SK-N-SH (cell line): ENCODE results near the gene ADCY5. TPM values are rescaled to one million over a fixed set of nuclear protein-coding genes. Genes with fewer than 3 reads are reported as not detected.

Source experiments
- CTCF ChIA-PET: fragments of 300-600, 350-600 bp; formaldehyde crosslinking; extraction: SDS; loops from one replicate; lab custom pipeline; 2021; lab: Yijun Ruan, JAX
- POLR2A ChIA-PET: fragments of 350-600 bp; sonication (Branson Sonifier 250); formaldehyde crosslinking; extraction: SDS; loops from one replicate; lab custom pipeline; 2020; ENCODE audit warnings: antibody characterized with exemption, inconsistent platforms; lab: Yijun Ruan, JAX
- DNase-seq: peaks from one replicate; pipeline ENCODE4 v3.0.0; 2012
- H2AFZ ChIP-seq: fragments of 200-600 bp; sonication (generic); 2 replicates; pipeline ENCODE4 v1.8.1; 2016; ENCODE audit warnings: antibody characterized with exemption, mild to moderate bottlenecking, low read depth
- H3F3A ChIP-seq: fragments of 200-600 bp; sonication (generic); replicated peaks from 2 replicates; pipeline ENCODE3; 2016; ENCODE audit warnings: antibody characterized with exemption, mild to moderate bottlenecking; ENCODE audit not compliant: insufficient read depth
- H3K27ac ChIP-seq, 2 experiments: fragments of 200-500 bp in 1 of 2; fragments of 200-600 bp in 1 of 2; sonication (Bioruptor generic) in 1 of 2; sonication (generic), shearing (Covaris generic) in 1 of 2; 2 replicates each; pipeline versions ENCODE4 v1.5.1 to v1.6.1; 2014 to 2016; ENCODE audit warnings: low read depth in 2 of 2, inconsistent platforms in 1 of 2, low read length in 1 of 2, mild to moderate bottlenecking in 1 of 2, mixed read lengths in 1 of 2
- H3K27me3 ChIP-seq: fragments of 200-600 bp; sonication (generic), shearing (Covaris generic); 2 replicates; pipeline ENCODE4 v1.6.1; 2016; ENCODE audit warnings: mixed run types; ENCODE audit not compliant: insufficient read depth
- H3K36me3 ChIP-seq, 2 experiments: fragments of 200-500 bp in 1 of 2; fragments of 200-600 bp in 1 of 2; sonication (Bioruptor generic) in 1 of 2; sonication (generic) in 1 of 2; replicated peaks in 1 of 2; 2 replicates each; pipeline versions ENCODE3 to v1.5.1; 2014 to 2016; ENCODE audit warnings: low read length in 1 of 2, mild to moderate bottlenecking in 1 of 2; ENCODE audit not compliant: insufficient read depth in 2 of 2, control insufficient read depth in 1 of 2
- H3K4me1 ChIP-seq, 2 experiments: fragments of 200-500 bp in 1 of 2; fragments of 200-600 bp in 1 of 2; sonication (Bioruptor generic) in 1 of 2; sonication (generic), shearing (Covaris generic) in 1 of 2; 2 replicates each; pipeline versions ENCODE4 v1.5.1 to v1.6.1; 2014 to 2016; ENCODE audit warnings: low read depth in 1 of 2, low read length in 1 of 2, mixed run types in 1 of 2; ENCODE audit not compliant: insufficient read depth in 2 of 2, control insufficient read depth in 1 of 2
- H3K4me2 ChIP-seq: fragments of 200-600 bp; sonication (generic), shearing (Covaris generic); 2 replicates; pipeline ENCODE4 v1.6.1; 2017; ENCODE audit warnings: mixed run types
- H3K4me3 ChIP-seq, 2 experiments: fragments of 200-500 bp in 1 of 2; fragments of 200-600 bp in 1 of 2; sonication (Bioruptor generic) in 1 of 2; sonication (generic), shearing (Covaris generic) in 1 of 2; 2 replicates each; pipeline versions ENCODE4 v1.5.1 to v1.8.1; 2014 to 2016; ENCODE audit warnings: low read depth in 2 of 2, inconsistent platforms in 1 of 2, low read length in 1 of 2, mild to moderate bottlenecking in 1 of 2, mixed read lengths in 1 of 2, moderate library complexity in 1 of 2
- H3K79me2 ChIP-seq: fragments of 200-600 bp; sonication (generic); 2 replicates; pipeline ENCODE4 v1.8.1; 2017; ENCODE audit warnings: mild to moderate bottlenecking; ENCODE audit not compliant: insufficient read depth
- H3K9ac ChIP-seq: fragments of 200-600 bp; sonication (generic); 2 replicates; pipeline ENCODE4 v1.6.1; 2017; ENCODE audit warnings: mixed run types
- H3K9me2 ChIP-seq: fragments of 200-600 bp; sonication (generic); 2 replicates; pipeline ENCODE4 v1.6.1; 2017; ENCODE audit warnings: mixed run types
- H3K9me3 ChIP-seq: fragments of 200-600 bp; sonication (generic); 2 replicates; pipeline ENCODE4 v1.6.1; 2017; ENCODE audit warnings: mixed run types, mild to moderate bottlenecking, moderate library complexity
- H4K20me1 ChIP-seq: fragments of 200-600 bp; sonication (generic); 2 replicates; pipeline ENCODE4 v1.6.1; 2017; ENCODE audit warnings: mild to moderate bottlenecking, mixed run types; ENCODE audit not compliant: insufficient read depth
- FOXJ3 ChIP-seq: sonication (generic); formaldehyde crosslinking; IDR thresholded peaks from 2 replicates; pipeline ENCODE4 v1.5.1; 2020; ENCODE audit warnings: mild to moderate bottlenecking, missing genetic modification reagents
- GATA2 ChIP-seq: sonication (generic); formaldehyde crosslinking; IDR thresholded peaks from 2 replicates; pipeline ENCODE4 v1.5.0; 2020; ENCODE audit warnings: mild to moderate bottlenecking, missing genetic modification reagents
- JUND ChIP-seq: IDR thresholded peaks from 2 replicates; pipeline ENCODE4 v1.4.0; 2012
- NFIC ChIP-seq: IDR thresholded peaks from 2 replicates; pipeline ENCODE4 v1.4.0; 2012; ENCODE audit warnings: borderline replicate concordance
- RAD21 ChIP-seq: IDR thresholded peaks from 2 replicates; pipeline ENCODE4 v1.6.1; 2012; ENCODE audit warnings: mild to moderate bottlenecking, low read length
- RCOR1 ChIP-seq: fragments of 150-350 bp; IDR thresholded peaks from 2 replicates; pipeline ENCODE4 v1.6.1; 2017; ENCODE audit warnings: antibody characterized with exemption, low read length
- RFX5 ChIP-seq: IDR thresholded peaks from 2 replicates; pipeline ENCODE4 v1.6.1; 2012; ENCODE audit warnings: mild to moderate bottlenecking, improper control_type of control experiment, low read length
- SMC3 ChIP-seq: IDR thresholded peaks from 2 replicates; pipeline ENCODE4 v1.6.1; 2012; ENCODE audit warnings: low read depth, low read length, improper control_type of control experiment
- TEAD4 ChIP-seq: IDR thresholded peaks from 2 replicates; pipeline ENCODE4 v1.4.0; 2012; ENCODE audit warnings: mild to moderate bottlenecking, borderline replicate concordance; ENCODE audit not compliant: insufficient read depth
- WGBS: methylation state at CpG from one replicate; pipeline ENCODE4 v1.1.6; 2017; ENCODE audit warnings: low lambda C conversion rate; 5-methylcytosine and 5-hydroxymethylcytosine counted together
- polyA plus RNA-seq, 3 experiments: library from polyadenylated mRNA; depleted of rRNA; stranded (reverse); fragments of >200 nt; gene quantifications; 2 replicates each; pipeline ENCODE4 v1.2.3, GENCODE V29; 2012
- TF ChIP-seq, protein P1 (sequence below): IDR thresholded peaks from 2 replicates; pipeline ENCODE4 v1.4.0; 2012; ENCODE audit warnings: low read depth
- TF ChIP-seq, protein P2 (sequence below): fragments of 150-350 bp; IDR thresholded peaks from 2 replicates; pipeline ENCODE4 v1.6.1; 2017; ENCODE audit warnings: antibody characterized with exemption, low read length, low read depth, borderline replicate concordance
- TF ChIP-seq, protein P3 (sequence below): fragments of 200-600 bp; sonication (generic); IDR thresholded peaks from 2 replicates; pipeline ENCODE4 v1.6.1; 2017; ENCODE audit warnings: antibody characterized with exemption, mild to moderate bottlenecking, moderate library complexity

Gene ADCY5
- polyA plus RNA-seq, 1 of the 3 experiments (the other 2 are of a cell fraction): 0.21 TPM

DNA sequence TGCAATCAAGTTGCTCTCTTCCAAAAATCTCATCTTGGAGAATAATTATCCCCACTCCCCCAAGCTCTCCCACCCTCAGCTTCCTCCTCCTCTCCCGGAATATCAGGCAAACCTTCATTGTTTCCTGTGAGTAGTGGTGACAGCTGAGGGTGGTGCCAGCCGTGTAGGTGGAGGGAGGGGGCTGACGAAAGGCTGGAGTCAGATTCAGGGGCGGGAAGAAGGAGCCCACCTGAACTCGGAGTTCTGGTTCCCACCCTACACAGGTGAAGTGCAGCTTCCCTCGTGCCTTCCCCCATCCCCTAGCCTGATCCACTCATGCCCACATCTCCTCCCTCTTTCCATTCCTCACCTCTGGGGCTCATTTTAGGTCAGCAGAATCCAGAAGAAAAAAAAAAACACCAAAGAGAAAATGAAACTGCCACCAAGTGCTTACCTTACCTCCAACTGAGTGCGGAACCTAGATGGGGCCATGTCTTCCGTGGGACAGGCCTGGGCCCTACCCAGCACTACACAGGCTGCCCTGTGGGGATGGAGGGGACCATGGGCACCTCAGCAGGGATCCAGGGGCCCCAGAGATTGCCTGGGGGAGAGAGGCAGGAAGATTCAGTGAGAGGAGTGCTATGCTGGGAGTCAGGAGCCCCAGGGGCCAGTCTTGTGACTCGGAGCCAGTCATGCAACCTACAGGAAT lies 81.3 kb downstream of the ADCY5 start:
- Histone ChIP-seq H3F3A (no peaks in the 10 kb centered on the region), H3K4me2 (no peak overlapping the region), H3K9me2 (no peaks in the 10 kb centered on the region), H3K27ac (no peak overlapping the region), H3K9ac (no peak overlapping the region), H3K36me3 (no peaks in the 10 kb centered on the region), H2AFZ (no peak overlapping the region), H3K79me2 (no peaks in the 10 kb centered on the region), H3K27me3 (peaks cover 26% of the 10 kb centered on the region; the same call in 1 of the 2 replicates), H4K20me1 (no peaks in the 10 kb centered on the region), H3K4me1 (peaks cover 0 to 10% of the 10 kb centered on the region in 2 experiments; a peak in 1 of 4 replicates), H3K9me3 (no peaks in the 10 kb centered on the region), H3K4me3 (no peak overlapping the region)
- no peak for DNase-seq
- TF ChIP-seq, protein P1, sequence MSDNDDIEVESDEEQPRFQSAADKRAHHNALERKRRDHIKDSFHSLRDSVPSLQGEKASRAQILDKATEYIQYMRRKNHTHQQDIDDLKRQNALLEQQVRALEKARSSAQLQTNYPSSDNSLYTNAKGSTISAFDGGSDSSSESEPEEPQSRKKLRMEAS: no peak
- no peak for TF ChIP-seq RFX5
- TF ChIP-seq, protein P2, sequence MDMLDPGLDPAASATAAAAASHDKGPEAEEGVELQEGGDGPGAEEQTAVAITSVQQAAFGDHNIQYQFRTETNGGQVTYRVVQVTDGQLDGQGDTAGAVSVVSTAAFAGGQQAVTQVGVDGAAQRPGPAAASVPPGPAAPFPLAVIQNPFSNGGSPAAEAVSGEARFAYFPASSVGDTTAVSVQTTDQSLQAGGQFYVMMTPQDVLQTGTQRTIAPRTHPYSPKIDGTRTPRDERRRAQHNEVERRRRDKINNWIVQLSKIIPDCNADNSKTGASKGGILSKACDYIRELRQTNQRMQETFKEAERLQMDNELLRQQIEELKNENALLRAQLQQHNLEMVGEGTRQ: no peak
- TF ChIP-seq FOXJ3: no peak
- no peak for TF ChIP-seq JUND
- TF ChIP-seq RCOR1: no peak
- TF ChIP-seq GATA2 (CRISPR knock-in tag): no peak
- TF ChIP-seq NFIC: no peak
- 60% methylated on average over 9 of the region's 9 CpGs for whole genome bisulfite sequencing
- ChIA-PET POLR2A (no interaction called here), CTCF (interaction anchor here (0.8 to 1.1 kb wide), 2 partner anchors 78 to 137 kb away, joined by 3 read pairs; no protein-coding TSS in a partner anchor)

DNA sequence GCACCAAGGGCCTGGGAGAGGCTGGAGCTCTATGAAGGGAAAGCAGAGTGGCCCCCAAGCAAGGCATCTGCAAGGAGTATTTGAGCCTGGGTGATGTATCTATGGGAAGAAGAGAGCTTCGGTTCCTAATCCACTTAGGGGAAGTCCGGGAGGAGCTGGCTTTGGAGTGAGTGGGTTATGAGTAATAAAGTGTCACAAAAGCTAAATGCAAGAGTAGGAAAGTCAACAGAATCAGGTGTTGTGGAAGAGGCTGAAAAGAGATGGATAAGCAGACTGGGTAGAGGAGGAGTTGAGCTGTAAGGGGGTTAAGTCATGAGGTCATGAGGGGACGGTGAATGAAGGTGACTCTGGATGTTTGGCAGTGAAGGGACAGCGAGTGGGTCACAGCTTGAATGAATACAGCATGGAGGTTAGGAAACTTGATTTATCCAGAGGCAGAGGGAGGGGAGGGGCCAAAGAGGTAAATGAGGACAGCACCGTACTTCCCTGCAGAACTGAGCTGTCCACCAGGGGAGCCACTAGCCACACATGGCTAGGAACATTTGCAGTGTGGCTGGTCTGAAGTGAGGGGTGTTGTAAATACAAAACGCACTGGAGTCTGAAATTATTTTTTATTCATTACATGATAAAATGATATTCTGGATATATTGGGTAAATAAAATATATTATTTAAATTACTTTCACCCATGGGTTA lies 83.3 kb downstream of the ADCY5 start:
- Histone ChIP-seq H3F3A (no peaks in the 10 kb centered on the region), H3K79me2 (no peaks in the 10 kb centered on the region), H3K36me3 (no peaks in the 10 kb centered on the region), H3K9me2 (no peaks in the 10 kb centered on the region), H3K4me2 (no peak overlapping the region), H4K20me1 (no peaks in the 10 kb centered on the region), H3K27me3 (peaks cover 34% of the 10 kb centered on the region; the same call in 1 of the 2 replicates), H3K4me3 (no peak overlapping the region; a peak in 1 of 4 replicates), H3K9ac (no peak overlapping the region), H3K4me1 (no peaks in the 10 kb centered on the region), H3K27ac (no peak overlapping the region), H3K9me3 (no peaks in the 10 kb centered on the region), H2AFZ (no peak overlapping the region)
- peak; percentile 24; the same call in 1 of the 2 replicates for TF ChIP-seq SMC3
- TF ChIP-seq RAD21: peak; percentile 48
- TF ChIP-seq, protein P2: no peak
- TF ChIP-seq, protein P3, sequence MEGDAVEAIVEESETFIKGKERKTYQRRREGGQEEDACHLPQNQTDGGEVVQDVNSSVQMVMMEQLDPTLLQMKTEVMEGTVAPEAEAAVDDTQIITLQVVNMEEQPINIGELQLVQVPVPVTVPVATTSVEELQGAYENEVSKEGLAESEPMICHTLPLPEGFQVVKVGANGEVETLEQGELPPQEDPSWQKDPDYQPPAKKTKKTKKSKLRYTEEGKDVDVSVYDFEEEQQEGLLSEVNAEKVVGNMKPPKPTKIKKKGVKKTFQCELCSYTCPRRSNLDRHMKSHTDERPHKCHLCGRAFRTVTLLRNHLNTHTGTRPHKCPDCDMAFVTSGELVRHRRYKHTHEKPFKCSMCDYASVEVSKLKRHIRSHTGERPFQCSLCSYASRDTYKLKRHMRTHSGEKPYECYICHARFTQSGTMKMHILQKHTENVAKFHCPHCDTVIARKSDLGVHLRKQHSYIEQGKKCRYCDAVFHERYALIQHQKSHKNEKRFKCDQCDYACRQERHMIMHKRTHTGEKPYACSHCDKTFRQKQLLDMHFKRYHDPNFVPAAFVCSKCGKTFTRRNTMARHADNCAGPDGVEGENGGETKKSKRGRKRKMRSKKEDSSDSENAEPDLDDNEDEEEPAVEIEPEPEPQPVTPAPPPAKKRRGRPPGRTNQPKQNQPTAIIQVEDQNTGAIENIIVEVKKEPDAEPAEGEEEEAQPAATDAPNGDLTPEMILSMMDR: peak; percentile 54
- no peak for TF ChIP-seq TEAD4
- DNase-seq: peak; percentile 56
- POLR2A ChIA-PET: no interaction called here
- WGBS: 44% methylated on average over 6 of the region's 6 CpGs
- CTCF ChIA-PET: interaction anchor here (0.9 to 1.7 kb wide), 13 partner anchors 10 to 193 kb away, joined by 3 to 10 read pairs (median 3); no protein-coding TSS in a partner anchor
